WTC11 (cell line): ENCODE data around the gene LYRM7. TPM values are rescaled to one million over a fixed set of nuclear protein-coding genes. Genes with fewer than 3 reads are reported as not detected.

Experiments used
- ATAC-seq: fragments of 200-7000 bp; cut with Tn5 transposase; 2 replicates; pipeline ENCODE4 v1.10.0; 2021; ENCODE audit warnings: mild to moderate bottlenecking, moderate library complexity
- CTCF ChIA-PET: fragments of 300-600 bp; sonication (Branson Sonifier 250); formaldehyde crosslinking; loops from one replicate; lab custom pipeline; 2021; ENCODE audit warnings: antibody characterized with exemption; lab: Charles Lee
- POLR2A ChIA-PET: fragments of 350-600 bp; sonication (Branson Sonifier 250); formaldehyde crosslinking; loops from one replicate; lab custom pipeline; 2021; ENCODE audit warnings: antibody characterized with exemption; lab: Charles Lee
- DNase-seq: peaks from one replicate; pipeline ENCODE4 v3.0.0; 2021; ENCODE audit warnings: low spot score
- H3K27ac Mint-ChIP-seq: 2 replicates; pipeline ENCODE4 v1.8.0; 2021; ENCODE audit warnings: mixed read lengths
- H3K27me3 Mint-ChIP-seq: 2 replicates; pipeline ENCODE4 v1.8.0; 2021; ENCODE audit warnings: low read depth, mild to moderate bottlenecking, moderate library complexity, mixed read lengths
- H3K36me3 Mint-ChIP-seq: 2 replicates; pipeline ENCODE4 v1.8.0; 2021; ENCODE audit warnings: mixed read lengths
- H3K4me1 Mint-ChIP-seq: 2 replicates; pipeline ENCODE4 v1.8.0; 2022; ENCODE audit warnings: mixed read lengths
- H3K4me3 Mint-ChIP-seq: 2 replicates; pipeline ENCODE4 v1.8.0; 2021; ENCODE audit warnings: mild to moderate bottlenecking, moderate library complexity, mixed read lengths
- H3K9me3 Mint-ChIP-seq: 2 replicates; pipeline ENCODE4 v1.8.0; 2021; ENCODE audit warnings: mixed read lengths
- ATF1 ChIP-seq: sonication (generic); formaldehyde crosslinking; IDR thresholded peaks from 2 replicates; pipeline ENCODE4 v1.8.1; 2023; ENCODE audit warnings: mild to moderate bottlenecking, moderate library complexity, missing genetic modification reagents
- ETV6 ChIP-seq: sonication (generic); formaldehyde crosslinking; IDR thresholded peaks from 2 replicates; pipeline ENCODE4 v1.8.1; 2022; ENCODE audit warnings: mild to moderate bottlenecking, missing genetic modification reagents
- FOXK1 ChIP-seq: sonication (generic); formaldehyde crosslinking; IDR thresholded peaks from 2 replicates; pipeline ENCODE4 v1.8.0; 2022; ENCODE audit warnings: mild to moderate bottlenecking, moderate library complexity, missing genetic modification reagents
- FOXP1 ChIP-seq: sonication (generic); formaldehyde crosslinking; IDR thresholded peaks from 2 replicates; pipeline ENCODE4 v1.8.0; 2022; ENCODE audit warnings: missing genetic modification reagents, mild to moderate bottlenecking, moderate library complexity, borderline replicate concordance
- JUN ChIP-seq: sonication (generic); formaldehyde crosslinking; IDR thresholded peaks from 2 replicates; pipeline ENCODE4 v1.8.0; 2023; ENCODE audit warnings: mild to moderate bottlenecking, missing genetic modification reagents
- MAX ChIP-seq: sonication (generic); formaldehyde crosslinking; IDR thresholded peaks from 2 replicates; pipeline ENCODE4 v1.8.0; 2022; ENCODE audit warnings: mild to moderate bottlenecking, missing genetic modification reagents
- NFYB ChIP-seq: sonication (generic); formaldehyde crosslinking; conservative IDR thresholded peaks from 2 replicates; pipeline ENCODE4 v1.8.0; 2022; ENCODE audit warnings: low read depth, missing genetic modification reagents
- NR2C2 ChIP-seq: sonication (generic); formaldehyde crosslinking; IDR thresholded peaks from 2 replicates; pipeline ENCODE4 v1.8.0; 2022; ENCODE audit warnings: mild to moderate bottlenecking, missing genetic modification reagents
- PRRX2 ChIP-seq: fragments of 250-450 bp; sonication (Bioruptor Pico); IDR thresholded peaks from 2 replicates; pipeline ENCODE4 v1.8.0; 2021; ENCODE audit warnings: mild to moderate bottlenecking
- SOX15 ChIP-seq: fragments of 250-450 bp; sonication (Bioruptor Pico); IDR thresholded peaks from 2 replicates; pipeline ENCODE4 v1.9.0; 2021; ENCODE audit warnings: mild to moderate bottlenecking
- TP53 ChIP-seq: sonication (generic); formaldehyde crosslinking; IDR thresholded peaks from 2 replicates; pipeline ENCODE4 v1.8.1; 2023; ENCODE audit warnings: mild to moderate bottlenecking, missing genetic modification reagents
- ZNF121 ChIP-seq: sonication (generic); formaldehyde crosslinking; IDR thresholded peaks from 2 replicates; pipeline ENCODE4 v1.8.0; 2023; ENCODE audit warnings: missing genetic modification reagents
- ZNF317 ChIP-seq: sonication (generic); formaldehyde crosslinking; IDR thresholded peaks from 2 replicates; pipeline ENCODE4 v1.8.1; 2023; ENCODE audit warnings: low read depth, mild to moderate bottlenecking, moderate library complexity, missing genetic modification reagents, borderline replicate concordance
- ZNF416 ChIP-seq: fragments of 250-450 bp; sonication (Bioruptor Pico); IDR thresholded peaks from 2 replicates; pipeline ENCODE4 v1.9.0; 2021; ENCODE audit warnings: mild to moderate bottlenecking, inconsistent platforms
- ZNF425 ChIP-seq: fragments of 250-450 bp; sonication (Bioruptor Pico); conservative IDR thresholded peaks from 2 replicates; pipeline ENCODE4 v1.9.0; 2021; ENCODE audit warnings: mild to moderate bottlenecking
- total RNA-seq: library from RNA; stranded (reverse); gene quantifications from 3 replicates; pipeline ENCODE4 v1.2.3, GENCODE V29; 2021
- TF ChIP-seq, protein P1 (sequence below): sonication (generic); formaldehyde crosslinking; conservative IDR thresholded peaks from 2 replicates; pipeline ENCODE4 v1.8.1; 2022; ENCODE audit warnings: mild to moderate bottlenecking, missing genetic modification reagents
- TF ChIP-seq, protein P2 (sequence below): fragments of 250-450 bp; sonication (Bioruptor Pico); IDR thresholded peaks from 2 replicates; pipeline ENCODE4 v1.9.0; 2021; ENCODE audit warnings: moderate library complexity, mild to moderate bottlenecking, inconsistent platforms, borderline replicate concordance
- TF ChIP-seq, protein P3 (sequence below): sonication (generic); formaldehyde crosslinking; IDR thresholded peaks from 2 replicates; pipeline ENCODE4 v1.8.1; 2023; ENCODE audit warnings: mild to moderate bottlenecking, missing genetic modification reagents, borderline replicate concordance
- TF ChIP-seq, protein P4 (sequence below): fragments of 250-450 bp; sonication (Bioruptor Pico); IDR thresholded peaks from 2 replicates; pipeline ENCODE4 v2.1.2; 2022; ENCODE audit warnings: mild to moderate bottlenecking, moderate library complexity
- TF ChIP-seq, protein P5 (sequence below): sonication (generic); formaldehyde crosslinking; IDR thresholded peaks from 2 replicates; pipeline ENCODE4 v1.8.0; 2023; ENCODE audit warnings: missing genetic modification reagents
- TF ChIP-seq, protein P6 (sequence below): sonication (generic); formaldehyde crosslinking; IDR thresholded peaks from 2 replicates; pipeline ENCODE4 v1.8.1; 2023; ENCODE audit warnings: mild to moderate bottlenecking, moderate library complexity, missing genetic modification reagents

LYRM7 gene
- total RNA-seq, 1 experiment from 2014 or later, result 11.2 TPM

GRCh38 chr5:131148835-131149234 is 21.9 kb upstream of the LYRM7 start:
- ATAC-seq, result no peak
- Mint-ChIP-seq H3K4me3 (no peak overlapping the region), H3K9me3 (0 out of 2 replicates have a peak, but pooled peaks cover 3% of the 10 kb centered on the region), H3K27ac (no peak overlapping the region), H3K27me3 (no peaks in the 10 kb centered on the region), H3K4me1 (peaks cover 6% of the 10 kb centered on the region), H3K36me3 (peaks cover 3% of the 10 kb centered on the region; the same call in 1 of the 2 replicates)
- CTCF ChIA-PET, result no interaction called here
- DNase-seq, result no peak
- POLR2A ChIA-PET, result interaction anchor here (1.2 kb wide), 1 partner anchor 17 kb away, joined by 3 read pairs; no protein-coding TSS in a partner anchor
- no peak for TF ChIP-seq ETV6
- no peak for TF ChIP-seq SOX15 (CRISPR knock-in tag)

GRCh38 chr5:131150408-131150807 is 20.3 kb upstream of the LYRM7 start:
- POLR2A ChIA-PET, result no interaction called here

More at GRCh38 chr5:131150408-131150807, 20.3 kb upstream of the LYRM7 start:
- peaks cover 3% of the 10 kb centered on the region; the same call in 1 of the 2 replicates for H3K36me3 Mint-ChIP-seq
- no peak for DNase-seq
- H3K4me3 Mint-ChIP-seq, result no peak overlapping the region
- TF ChIP-seq FOXK1 (CRISPR knock-in tag) (no peak), ZNF121 (CRISPR knock-in tag) (no peak), JUN (CRISPR knock-in tag) (no peak), ATF1 (no peak), ZNF317 (CRISPR knock-in tag) (no peak), ZNF416 (no peak), NFYB (CRISPR knock-in tag) (no peak), TP53 (CRISPR knock-in tag) (no peak), PRRX2 (CRISPR knock-in tag) (no peak), ZNF425 (no peak), MAX (CRISPR knock-in tag) (no peak), FOXP1 (CRISPR knock-in tag) (no peak), NR2C2 (CRISPR knock-in tag) (no peak)
- TF ChIP-seq, protein P1, sequence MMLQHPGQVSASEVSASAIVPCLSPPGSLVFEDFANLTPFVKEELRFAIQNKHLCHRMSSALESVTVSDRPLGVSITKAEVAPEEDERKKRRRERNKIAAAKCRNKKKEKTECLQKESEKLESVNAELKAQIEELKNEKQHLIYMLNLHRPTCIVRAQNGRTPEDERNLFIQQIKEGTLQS (CRISPR knock-in tag), result no peak
- TF ChIP-seq, protein P2, sequence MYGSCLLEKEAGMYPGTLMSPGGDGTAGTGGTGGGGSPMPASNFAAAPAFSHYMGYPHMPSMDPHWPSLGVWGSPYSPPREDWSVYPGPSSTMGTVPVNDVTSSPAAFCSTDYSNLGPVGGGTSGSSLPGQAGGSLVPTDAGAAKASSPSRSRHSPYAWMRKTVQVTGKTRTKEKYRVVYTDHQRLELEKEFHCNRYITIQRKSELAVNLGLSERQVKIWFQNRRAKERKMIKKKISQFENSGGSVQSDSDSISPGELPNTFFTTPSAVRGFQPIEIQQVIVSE, result no peak
- TF ChIP-seq, protein P3, sequence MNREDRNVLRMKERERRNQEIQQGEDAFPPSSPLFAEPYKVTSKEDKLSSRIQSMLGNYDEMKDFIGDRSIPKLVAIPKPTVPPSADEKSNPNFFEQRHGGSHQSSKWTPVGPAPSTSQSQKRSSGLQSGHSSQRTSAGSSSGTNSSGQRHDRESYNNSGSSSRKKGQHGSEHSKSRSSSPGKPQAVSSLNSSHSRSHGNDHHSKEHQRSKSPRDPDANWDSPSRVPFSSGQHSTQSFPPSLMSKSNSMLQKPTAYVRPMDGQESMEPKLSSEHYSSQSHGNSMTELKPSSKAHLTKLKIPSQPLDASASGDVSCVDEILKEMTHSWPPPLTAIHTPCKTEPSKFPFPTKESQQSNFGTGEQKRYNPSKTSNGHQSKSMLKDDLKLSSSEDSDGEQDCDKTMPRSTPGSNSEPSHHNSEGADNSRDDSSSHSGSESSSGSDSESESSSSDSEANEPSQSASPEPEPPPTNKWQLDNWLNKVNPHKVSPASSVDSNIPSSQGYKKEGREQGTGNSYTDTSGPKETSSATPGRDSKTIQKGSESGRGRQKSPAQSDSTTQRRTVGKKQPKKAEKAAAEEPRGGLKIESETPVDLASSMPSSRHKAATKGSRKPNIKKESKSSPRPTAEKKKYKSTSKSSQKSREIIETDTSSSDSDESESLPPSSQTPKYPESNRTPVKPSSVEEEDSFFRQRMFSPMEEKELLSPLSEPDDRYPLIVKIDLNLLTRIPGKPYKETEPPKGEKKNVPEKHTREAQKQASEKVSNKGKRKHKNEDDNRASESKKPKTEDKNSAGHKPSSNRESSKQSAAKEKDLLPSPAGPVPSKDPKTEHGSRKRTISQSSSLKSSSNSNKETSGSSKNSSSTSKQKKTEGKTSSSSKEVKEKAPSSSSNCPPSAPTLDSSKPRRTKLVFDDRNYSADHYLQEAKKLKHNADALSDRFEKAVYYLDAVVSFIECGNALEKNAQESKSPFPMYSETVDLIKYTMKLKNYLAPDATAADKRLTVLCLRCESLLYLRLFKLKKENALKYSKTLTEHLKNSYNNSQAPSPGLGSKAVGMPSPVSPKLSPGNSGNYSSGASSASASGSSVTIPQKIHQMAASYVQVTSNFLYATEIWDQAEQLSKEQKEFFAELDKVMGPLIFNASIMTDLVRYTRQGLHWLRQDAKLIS, result no peak
- TF ChIP-seq, protein P4, sequence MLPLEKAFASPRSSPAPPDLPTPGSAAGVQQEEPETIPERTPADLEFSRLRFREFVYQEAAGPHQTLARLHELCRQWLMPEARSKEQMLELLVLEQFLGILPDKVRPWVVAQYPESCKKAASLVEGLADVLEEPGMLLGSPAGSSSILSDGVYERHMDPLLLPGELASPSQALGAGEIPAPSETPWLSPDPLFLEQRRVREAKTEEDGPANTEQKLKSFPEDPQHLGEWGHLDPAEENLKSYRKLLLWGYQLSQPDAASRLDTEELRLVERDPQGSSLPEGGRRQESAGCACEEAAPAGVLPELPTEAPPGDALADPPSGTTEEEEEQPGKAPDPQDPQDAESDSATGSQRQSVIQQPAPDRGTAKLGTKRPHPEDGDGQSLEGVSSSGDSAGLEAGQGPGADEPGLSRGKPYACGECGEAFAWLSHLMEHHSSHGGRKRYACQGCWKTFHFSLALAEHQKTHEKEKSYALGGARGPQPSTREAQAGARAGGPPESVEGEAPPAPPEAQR, result no peak
- TF ChIP-seq, protein P5, sequence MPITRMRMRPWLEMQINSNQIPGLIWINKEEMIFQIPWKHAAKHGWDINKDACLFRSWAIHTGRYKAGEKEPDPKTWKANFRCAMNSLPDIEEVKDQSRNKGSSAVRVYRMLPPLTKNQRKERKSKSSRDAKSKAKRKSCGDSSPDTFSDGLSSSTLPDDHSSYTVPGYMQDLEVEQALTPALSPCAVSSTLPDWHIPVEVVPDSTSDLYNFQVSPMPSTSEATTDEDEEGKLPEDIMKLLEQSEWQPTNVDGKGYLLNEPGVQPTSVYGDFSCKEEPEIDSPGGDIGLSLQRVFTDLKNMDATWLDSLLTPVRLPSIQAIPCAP (CRISPR knock-in tag), result no peak
- TF ChIP-seq, protein P6, sequence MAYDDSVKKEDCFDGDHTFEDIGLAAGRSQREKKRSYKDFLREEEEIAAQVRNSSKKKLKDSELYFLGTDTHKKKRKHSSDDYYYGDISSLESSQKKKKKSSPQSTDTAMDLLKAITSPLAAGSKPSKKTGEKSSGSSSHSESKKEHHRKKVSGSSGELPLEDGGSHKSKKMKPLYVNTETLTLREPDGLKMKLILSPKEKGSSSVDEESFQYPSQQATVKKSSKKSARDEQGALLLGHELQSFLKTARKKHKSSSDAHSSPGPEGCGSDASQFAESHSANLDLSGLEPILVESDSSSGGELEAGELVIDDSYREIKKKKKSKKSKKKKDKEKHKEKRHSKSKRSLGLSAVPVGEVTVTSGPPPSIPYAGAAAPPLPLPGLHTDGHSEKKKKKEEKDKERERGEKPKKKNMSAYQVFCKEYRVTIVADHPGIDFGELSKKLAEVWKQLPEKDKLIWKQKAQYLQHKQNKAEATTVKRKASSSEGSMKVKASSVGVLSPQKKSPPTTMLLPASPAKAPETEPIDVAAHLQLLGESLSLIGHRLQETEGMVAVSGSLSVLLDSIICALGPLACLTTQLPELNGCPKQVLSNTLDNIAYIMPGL (CRISPR knock-in tag), result no peak
- no peak for ATAC-seq
- 0 out of 2 replicates have a peak, but pooled peaks cover 3% of the 10 kb centered on the region for H3K9me3 Mint-ChIP-seq
- H3K27me3 Mint-ChIP-seq, result no peaks in the 10 kb centered on the region
- CTCF ChIA-PET, result no interaction called here
- H3K4me1 Mint-ChIP-seq, result peaks cover 6% of the 10 kb centered on the region
- no peak overlapping the region for H3K27ac Mint-ChIP-seq
